Endothelial cell of umbilical vein (primary cell): ENCODE results near the gene CEACAM5. TPM values are rescaled to one million over a fixed set of nuclear protein-coding genes. Genes with fewer than 3 reads are reported as not detected.

ENCODE experiments used
- BruUV-seq: library from RNA; stranded (reverse); fragments of 400-500 nt; replicated peaks from 2 replicates; lab custom pipeline; 2021; lab: Mats Ljungman, UMichigan
- CTCF ChIA-PET: fragments of 300-600, 350-600 bp; sonication (Branson Sonifier 250); formaldehyde crosslinking; loops from one replicate; lab custom pipeline; 2021; ENCODE audit warnings: antibody characterized with exemption, inconsistent platforms; lab: Charles Lee
- POLR2A ChIA-PET: fragments of 300-600, 350-600 bp; sonication (Branson Sonifier 250); formaldehyde crosslinking; loops from one replicate; lab custom pipeline; 2021; ENCODE audit warnings: antibody characterized with exemption, inconsistent platforms; lab: Charles Lee
- DNase-seq: peaks from one replicate; pipeline ENCODE4 v3.0.0-alpha.2; 2011; ENCODE audit warnings: low read depth, low spot score
- FAIRE-seq: peaks from 2 replicates; lab custom pipeline; 2011; peaks lifted over from hg19 to GRCh38; lab: Jason Lieb, UNC
- H2AFZ ChIP-seq: 2 replicates; pipeline ENCODE4 v1.6.0; 2012; ENCODE audit warnings: low read depth, low read length, control low read depth, inconsistent platforms
- H3K27ac ChIP-seq: 2 replicates; pipeline ENCODE4 v1.5.1; 2011; ENCODE audit warnings: low read depth, mild to moderate bottlenecking, control low read depth, low read length, moderate library complexity; ENCODE audit not compliant: insufficient read depth
- H3K27me3 ChIP-seq, 2 experiments: 2 replicates each; pipeline versions ENCODE4 v1.6.0 to v1.6.1; 2011; ENCODE audit warnings: low read length in 2 of 2, mixed read lengths in 1 of 2; ENCODE audit not compliant: control insufficient read depth in 2 of 2, insufficient read depth in 2 of 2
- H3K36me3 ChIP-seq, 2 experiments: 2 replicates in 1 of 2; 3 replicates in 1 of 2; pipeline ENCODE4 v1.5.1; 2011; ENCODE audit warnings: low read length in 2 of 2, mild to moderate bottlenecking in 1 of 2, moderate library complexity in 1 of 2; ENCODE audit not compliant: control insufficient read depth in 2 of 2, insufficient read depth in 2 of 2; ENCODE audit errors: extremely low read depth in 1 of 2
- H3K4me1 ChIP-seq: 3 replicates; pipeline ENCODE4 v1.5.1; 2011; ENCODE audit warnings: mild to moderate bottlenecking, low read length; ENCODE audit not compliant: control insufficient read depth, insufficient read depth; ENCODE audit errors: extremely low read depth
- H3K4me2 ChIP-seq: 2 replicates; pipeline ENCODE4 v1.6.1; 2011; ENCODE audit warnings: low read length, control low read depth, mixed read lengths; ENCODE audit not compliant: insufficient read depth
- H3K4me3 ChIP-seq, 3 experiments: fragments of 200-600 bp in 1 of 3; sonication (generic), shearing (Covaris generic) in 1 of 3; replicated peaks in 1 of 3; 2 replicates each; pipeline ENCODE4 v1.5.1; 2011 to 2016; ENCODE audit warnings: control low read depth in 3 of 3, low read length in 3 of 3, mild to moderate bottlenecking in 2 of 3, inconsistent platforms in 1 of 3, low read depth in 1 of 3, moderate library complexity in 1 of 3; ENCODE audit not compliant: insufficient read depth in 1 of 3
- H3K79me2 ChIP-seq: 2 replicates; pipeline ENCODE4 v1.6.0; 2012; ENCODE audit warnings: low read length, inconsistent platforms; ENCODE audit not compliant: control insufficient read depth, insufficient read depth
- H3K9ac ChIP-seq: replicated peaks from 2 replicates; pipeline ENCODE3; 2011; ENCODE audit warnings: low read length, control low read depth; ENCODE audit not compliant: insufficient read depth; ENCODE audit errors: extremely low read depth
- H3K9me1 ChIP-seq: replicated peaks from 3 replicates; pipeline ENCODE4 v1.6.0; 2011; ENCODE audit warnings: mild to moderate bottlenecking, low read length; ENCODE audit not compliant: control insufficient read depth, insufficient read depth; ENCODE audit errors: extremely low read depth
- H3K9me3 ChIP-seq: replicated peaks from 2 replicates; pipeline ENCODE4 v1.5.1; 2012; ENCODE audit warnings: low read length, inconsistent platforms; ENCODE audit not compliant: control insufficient read depth, insufficient read depth
- H4K20me1 ChIP-seq: replicated peaks from 2 replicates; pipeline ENCODE3; 2011; ENCODE audit warnings: mild to moderate bottlenecking, low read length; ENCODE audit not compliant: control insufficient read depth, insufficient read depth; ENCODE audit errors: extremely low read depth
- CTCF ChIP-seq, 2 donors: IDR thresholded peaks; 1 replicate in 1 of 2; 2 replicates in 1 of 2; pipeline ENCODE4 v1.5.1; 2011; ENCODE audit warnings: low read length in 2 of 2, mild to moderate bottlenecking in 2 of 2, moderate library complexity in 2 of 2, control low read depth in 1 of 2, inconsistent platforms in 1 of 2, low read depth in 1 of 2; ENCODE audit not compliant: insufficient read depth in 1 of 2; ENCODE audit errors: extremely low read depth in 1 of 2
- EZH2 ChIP-seq: IDR thresholded peaks from 2 replicates; pipeline ENCODE4 v1.6.1; 2012; ENCODE audit warnings: borderline replicate concordance, low read depth, mild to moderate bottlenecking, moderate library complexity, low read length, inconsistent platforms; ENCODE audit not compliant: severe bottlenecking
- FOS ChIP-seq: IDR thresholded peaks from 2 replicates; pipeline ENCODE4 v1.6.1; 2011; ENCODE audit warnings: mild to moderate bottlenecking, low read length, moderate library complexity, borderline replicate concordance; ENCODE audit not compliant: insufficient read depth
- GATA2 ChIP-seq: IDR thresholded peaks from 2 replicates; pipeline ENCODE4 v1.7.0; 2011; ENCODE audit warnings: low read depth, mild to moderate bottlenecking, moderate library complexity, mixed read lengths, low read length; ENCODE audit not compliant: insufficient read length, insufficient read depth
- JUN ChIP-seq: IDR thresholded peaks from 2 replicates; pipeline ENCODE4 v1.6.1; 2011; ENCODE audit warnings: borderline replicate concordance, low read depth; ENCODE audit not compliant: insufficient read length, insufficient read depth
- MAX ChIP-seq: IDR thresholded peaks from 2 replicates; pipeline ENCODE4 v1.6.1; 2011; ENCODE audit not compliant: insufficient read depth, insufficient read length
- MYC ChIP-seq: IDR thresholded peaks from one replicate; pipeline ENCODE4 v1.6.1; 2011; ENCODE audit warnings: mild to moderate bottlenecking, low read depth, low read length
- POLR2A ChIP-seq: IDR thresholded peaks from 2 replicates; pipeline ENCODE4 v1.6.1; 2012; ENCODE audit warnings: low read depth, mild to moderate bottlenecking, control low read depth, low read length
- POLR2AphosphoS5 ChIP-seq: IDR thresholded peaks from 2 replicates; pipeline ENCODE4 v1.6.1; 2012; ENCODE audit warnings: low read depth, mild to moderate bottlenecking, control low read depth, low read length, moderate library complexity; ENCODE audit not compliant: insufficient read depth
- dilution Hi-C: fragments of 300-500 bp; cut with MboI; formaldehyde crosslinking; loops from one replicate; pipeline ENCODE4 v1.15.0; 2019; ENCODE audit warnings: low sequenced_read_pairs; ENCODE audit not compliant: extremely low pct_ligation_motif_present
- intact Hi-C: fragments of 100-400 bp; cut with micrococcal nuclease; formaldehyde crosslinking; loops from one replicate; pipeline ENCODE4 v1.10.0; 2022
- polyA plus RNA-seq, 4 experiments: library from polyadenylated mRNA; depleted of rRNA in 3 of 4; stranded (reverse) in 3 of 4; unstranded in 1 of 4; fragments of >200 nt; gene quantifications; 2 replicates each; pipeline versions ENCODE4 v1.2.1 to v1.2.3, GENCODE V29; 2011 to 2012; ENCODE audit warnings: missing spikeins in 1 of 4
- total RNA-seq: library from RNA; stranded (reverse); gene quantifications from 2 replicates; pipeline ENCODE4 v1.2.3, GENCODE V29; 2021

The CEACAM5 gene
- total and polyA plus RNA-seq, 2 donors (not counting 3 experiments of a cell fraction or from before 2014, with no cell fraction given) = not detected

GRCh38 chr19:41699968-41700323 is 8.5 kb upstream of the CEACAM5 start:
- TF ChIP-seq GATA2 = no peak
- no peak for TF ChIP-seq EZH2
- no peak for TF ChIP-seq POLR2A
- no peak for TF ChIP-seq MAX
- no peak for TF ChIP-seq JUN
- no peak for TF ChIP-seq CTCF (IDR thresholded peaks at IDR 0.05; ENCODE audit: extremely low read depth in 1 of 2, insufficient read depth in 1 of 2, low read depth in 1 of 2, low read length in 2 of 2)
- TF ChIP-seq POLR2AphosphoS5 = no peak
- TF ChIP-seq MYC = no peak
- no peak for TF ChIP-seq FOS
- no peaks in the 10 kb centered on the region for H3K4me1 ChIP-seq
- dilution Hi-C loops (no loop called here), intact Hi-C loops (no loop called here)
- CTCF ChIA-PET = interaction anchor here (1.2 kb wide), 1 partner anchor 58 kb away, joined by 4 read pairs; no protein-coding TSS in a partner anchor
- no peak overlapping the region for H3K4me2 ChIP-seq
- H4K20me1 ChIP-seq = no peaks in the 10 kb centered on the region
- no peaks in the 10 kb centered on the region for H3K9me3 ChIP-seq
- POLR2A ChIA-PET = no interaction called here
- no peak overlapping the region for H3K9ac ChIP-seq
- no peak for FAIRE-seq
- H2AFZ ChIP-seq = no peak overlapping the region
- no peak overlapping the region for H3K4me3 ChIP-seq
- H3K79me2 ChIP-seq = no peaks in the 10 kb centered on the region
- no TSS peak for BruUV-seq
- DNase-seq = no peak
- no peak overlapping the region for H3K27ac ChIP-seq
- H3K27me3 ChIP-seq = no peaks in the 10 kb centered on the region
- no peaks in the 10 kb centered on the region for H3K36me3 ChIP-seq
- no peaks in the 10 kb centered on the region for H3K9me1 ChIP-seq
